GM12878 (cell line): ENCODE measurements around the gene MGAT5. TPM values are rescaled to one million over a fixed set of nuclear protein-coding genes. Genes with fewer than 3 reads are reported as not detected.

Source experiments
- ATAC-seq: fragments of 200-7000 bp; cut with Tn5 transposase; 3 replicates; pipeline ENCODE4 v1.9.1; 2020; ENCODE audit warnings: mild to moderate bottlenecking, moderate library complexity
- BruUV-seq: library from RNA; stranded (reverse); fragments of 400-500 nt; replicated peaks from 2 replicates; lab custom pipeline; 2021; lab: Mats Ljungman, UMichigan
- CTCF ChIA-PET: fragments of 300-600 bp; sonication (Branson Sonifier 250); formaldehyde crosslinking; extraction: SDS; loops from one replicate; lab custom pipeline; 2021; ENCODE audit warnings: inconsistent platforms; lab: Yijun Ruan, JAX
- POLR2A ChIA-PET: fragments of 350-600 bp; formaldehyde crosslinking; extraction: SDS; loops from one replicate; lab custom pipeline; 2021; ENCODE audit warnings: inconsistent platforms; lab: Charles Lee
- RAD21 ChIA-PET: fragments of 300-600 bp; sonication (Branson Sonifier 250); formaldehyde crosslinking; loops from one replicate; lab custom pipeline; 2023; ENCODE audit warnings: antibody characterized with exemption; ENCODE audit not compliant: unreplicated experiment; lab: Charles Lee
- SMC1A ChIA-PET: fragments of 300-600 bp; sonication (Branson Sonifier 250); formaldehyde crosslinking; loops from one replicate; lab custom pipeline; 2023; ENCODE audit not compliant: unreplicated experiment, uncharacterized antibody; lab: Charles Lee
- DNase-seq: peaks from one replicate; pipeline ENCODE4 v3.0.0-alpha.2; 2011; ENCODE audit warnings: low read depth, low spot score
- FAIRE-seq: peaks from 3 replicates; lab custom pipeline; 2011; peaks lifted over from hg19 to GRCh38; lab: Jason Lieb, UNC
- H2AFZ ChIP-seq: 2 replicates; pipeline ENCODE4 v1.6.0; 2011; ENCODE audit warnings: low read depth, low read length, control low read depth; ENCODE audit not compliant: control insufficient read depth
- H3K27ac ChIP-seq: 2 replicates; pipeline ENCODE4 v1.5.1; 2011; ENCODE audit warnings: control low read depth; ENCODE audit not compliant: control insufficient read depth, insufficient read depth
- H3K27me3 ChIP-seq, 2 experiments: replicated peaks in 1 of 2; 2 replicates each; pipeline versions ENCODE4 v1.6.0 to v1.6.1; 2011; ENCODE audit warnings: low read length in 1 of 2; ENCODE audit not compliant: control insufficient read depth in 2 of 2, insufficient read depth in 2 of 2
- H3K36me3 ChIP-seq, 2 experiments: 2 replicates each; pipeline ENCODE4 v1.5.1; 2011; ENCODE audit warnings: low read length in 1 of 2; ENCODE audit not compliant: control insufficient read depth in 2 of 2, insufficient read depth in 2 of 2
- H3K4me1 ChIP-seq: 2 replicates; pipeline ENCODE4 v1.6.1; 2011; ENCODE audit warnings: mild to moderate bottlenecking, low read length, moderate library complexity, mixed read lengths; ENCODE audit not compliant: control insufficient read depth, insufficient read depth
- H3K4me2 ChIP-seq: 2 replicates; pipeline ENCODE4 v1.6.0; 2011; ENCODE audit warnings: control low read depth; ENCODE audit not compliant: control insufficient read depth, insufficient read depth
- H3K4me3 ChIP-seq: fragments of 200-600 bp; sonication (generic); 2 replicates; pipeline ENCODE4 v1.5.1; 2016
- H3K79me2 ChIP-seq: 2 replicates; pipeline ENCODE4 v1.6.0; 2011; ENCODE audit warnings: low read length; ENCODE audit not compliant: control insufficient read depth, insufficient read depth
- H3K9ac ChIP-seq: 2 replicates; pipeline ENCODE4 v1.8.0; 2011; ENCODE audit warnings: low read length, control low read depth, mixed read lengths; ENCODE audit not compliant: control insufficient read depth, insufficient read depth
- H3K9me3 ChIP-seq: replicated peaks from 3 replicates; pipeline ENCODE4 v1.5.1; 2011; ENCODE audit warnings: mild to moderate bottlenecking, low read length; ENCODE audit not compliant: control insufficient read depth, insufficient read depth
- H4K20me1 ChIP-seq: 2 replicates; pipeline ENCODE4 v1.6.0; 2011; ENCODE audit not compliant: control insufficient read depth, insufficient read depth
- BCLAF1 ChIP-seq: fragments of 450-650 bp; IDR thresholded peaks from 2 replicates; pipeline ENCODE4 v1.6.1; 2017; ENCODE audit warnings: antibody characterized with exemption, mild to moderate bottlenecking, moderate library complexity
- CREM ChIP-seq: IDR thresholded peaks from 2 replicates; pipeline ENCODE4 v1.6.1; 2014; ENCODE audit warnings: antibody characterized with exemption, low read depth
- CTCF ChIP-seq, 3 experiments: IDR thresholded peaks in 2 of 3; conservative IDR thresholded peaks in 1 of 3; 2 replicates each; pipeline ENCODE4 v1.5.1; 2011; ENCODE audit warnings: low read depth in 3 of 3, low read length in 3 of 3, mild to moderate bottlenecking in 3 of 3, control low read depth in 2 of 3, moderate library complexity in 2 of 3, inconsistent platforms in 1 of 3, mixed read lengths in 1 of 3; ENCODE audit not compliant: control insufficient read depth in 2 of 3, insufficient read depth in 1 of 3; ENCODE audit errors: extremely low read depth in 1 of 3
- ETV6 ChIP-seq, 2 experiments: fragments of 450-650 bp in 1 of 2; IDR thresholded peaks in 1 of 2; conservative IDR thresholded peaks in 1 of 2; 2 replicates each; pipeline ENCODE4 v1.6.1; 2014; ENCODE audit warnings: antibody characterized with exemption in 1 of 2, borderline replicate concordance in 1 of 2, low read depth in 1 of 2, mild to moderate bottlenecking in 1 of 2, moderate library complexity in 1 of 2
- KLF5 ChIP-seq: fragments of 450-650 bp; IDR thresholded peaks from 2 replicates; pipeline ENCODE4 v1.6.1; 2014; ENCODE audit warnings: mild to moderate bottlenecking; ENCODE audit not compliant: partially characterized antibody
- PML ChIP-seq: IDR thresholded peaks from 2 replicates; pipeline ENCODE4 v1.6.1; 2012; ENCODE audit warnings: low read length, inconsistent platforms
- POLR2AphosphoS2 ChIP-seq: IDR thresholded peaks from 2 replicates; pipeline ENCODE4 v1.6.1; 2011; ENCODE audit warnings: low read depth, mild to moderate bottlenecking, low read length, improper control_type of control experiment, moderate library complexity
- POLR2AphosphoS5 ChIP-seq: IDR thresholded peaks from 2 replicates; pipeline ENCODE4 v1.6.1; 2011; ENCODE audit warnings: mild to moderate bottlenecking, low read length, inconsistent platforms
- RAD21 ChIP-seq: IDR thresholded peaks from 2 replicates; pipeline ENCODE4 v1.6.1; 2011; ENCODE audit warnings: mild to moderate bottlenecking, low read depth, low read length, moderate library complexity; ENCODE audit not compliant: insufficient read depth
- SMAD1 ChIP-seq: fragments of 450-650 bp; IDR thresholded peaks from 2 replicates; pipeline ENCODE4 v1.6.1; 2018; ENCODE audit warnings: mild to moderate bottlenecking, low read depth; ENCODE audit not compliant: partially characterized antibody
- SUZ12 ChIP-seq: fragments of 200-600 bp; sonication (generic); IDR thresholded peaks from one replicate; pipeline ENCODE4 v1.6.1; 2018; ENCODE audit warnings: antibody characterized with exemption, mild to moderate bottlenecking; ENCODE audit not compliant: unreplicated experiment
- TCF12 ChIP-seq: IDR thresholded peaks from 2 replicates; pipeline ENCODE4 v1.6.1; 2011; ENCODE audit warnings: low read depth, mild to moderate bottlenecking, low read length
- USF1 ChIP-seq: IDR thresholded peaks from 2 replicates; pipeline ENCODE4 v1.6.1; 2011; ENCODE audit warnings: borderline replicate concordance, low read depth, mild to moderate bottlenecking, moderate library complexity, mixed read lengths, low read length; ENCODE audit not compliant: insufficient read depth; ENCODE audit errors: extremely low read length
- YY1 ChIP-seq: IDR thresholded peaks from 2 replicates; pipeline ENCODE4 v1.6.1; 2011; ENCODE audit warnings: low read depth, mild to moderate bottlenecking, low read length
- ZZZ3 ChIP-seq: IDR thresholded peaks from 2 replicates; pipeline ENCODE4 v1.6.1; 2011; ENCODE audit warnings: low read depth; ENCODE audit not compliant: control insufficient read depth, insufficient read length
- WGBS: methylation state at CpG from one replicate; pipeline ENCODE4 v1.1.6; 2016; ENCODE audit warnings: low lambda C conversion rate; ENCODE audit not compliant: insufficient replicate concordance, insufficient coverage; ENCODE audit errors: missing lambda C conversion rate; 5-methylcytosine and 5-hydroxymethylcytosine counted together
- in situ Hi-C: fragments of 300-500 bp; cut with MboI; formaldehyde crosslinking; loops from 9 replicates; pipeline ENCODE4 v1.14.3; 2018; ENCODE audit warnings: mixed read lengths
- intact Hi-C: fragments of 100-400 bp; cut with micrococcal nuclease; formaldehyde crosslinking; loops from one replicate; pipeline ENCODE4 v1.14.2; 2022; ENCODE audit not compliant: unreplicated experiment
- polyA plus RNA-seq, 11 experiments: library from polyadenylated mRNA; depleted of rRNA in 4 of 11; unstranded in 6 of 11; stranded (reverse) in 5 of 11; fragments of >200 nt; fragmentation: Nextera tagmentation in 4 of 11; fragmentation: Illumina TruSeq in 1 of 11; extraction: Ambion mirVana in 4 of 11; extraction: Trizol in 1 of 11; gene quantifications; 1 replicate in 1 of 11; 2 replicates in 10 of 11; pipeline versions ENCODE4 v1.2.1 to v1.2.3, GENCODE V29; 2011 to 2016; ENCODE audit warnings: inconsistent platforms in 2 of 11, missing spikeins in 2 of 11, low read depth in 1 of 11
- total RNA-seq, 4 experiments: library from RNA; depleted of rRNA in 3 of 4; stranded (reverse); fragments of >200 nt in 3 of 4; fragmentation: Illumina TruSeq in 1 of 4; extraction: Trizol in 1 of 4; gene quantifications; 2 replicates each; pipeline versions ENCODE4 v1.2.1 to v1.2.3, GENCODE V29; 2013 to 2021

Gene MGAT5
- total and polyA plus RNA-seq, 10 of the 15 experiments (the other 5 are each of a cell fraction or from before 2014, with no cell fraction given), result 4.9 to 104 (median 36.2) TPM

- BruUV-seq, result no TSS peak
- no peak for FAIRE-seq
- Histone ChIP-seq H3K4me3 (no peak overlapping the region), H3K9me3 (no peaks in the 10 kb centered on the region), H3K4me2 (no peak overlapping the region), H3K36me3 (peaks cover 8 to 27% of the 10 kb centered on the region in 2 experiments), H4K20me1 (no peaks in the 10 kb centered on the region), H3K9ac (no peak overlapping the region), H3K27ac (no peak overlapping the region), H3K79me2 (no peaks in the 10 kb centered on the region), H2AFZ (no peak overlapping the region), H3K27me3 (no peaks in the 10 kb centered on the region), H3K4me1 (peaks cover 18% of the 10 kb centered on the region)
- DNase-seq, result no peak
- peak; percentile 31; the same call in 1 of the 3 replicates for ATAC-seq
- POLR2A ChIA-PET, result no interaction called here
- 97% methylated on average over 3 of the region's 3 CpGs for WGBS
- RAD21 ChIA-PET, result interaction anchor here (1.3 to 1.5 kb wide), 2 partner anchors 46 to 47 kb away, joined by 3 to 5 read pairs; no protein-coding TSS in a partner anchor
- intact Hi-C loops, result no loop called here
- SMC1A ChIA-PET, result interaction anchor here (1.0 to 2.0 kb wide), 2 partner anchors 18 to 46 kb away, joined by 3 to 8 read pairs; no protein-coding TSS in a partner anchor
- CTCF ChIA-PET, result interaction anchor here (0.7 to 2.9 kb wide), 7 partner anchors 9 to 479 kb away, joined by 3 to 14 read pairs (median 4); no protein-coding TSS in a partner anchor
- in situ Hi-C loops, result no loop called here
- TF ChIP-seq PML (no peak), POLR2AphosphoS5 (no peak), RAD21 (peak; percentile 25; the same call in 1 of the 2 replicates), POLR2AphosphoS2 (no peak), YY1 (no peak), ETV6 (conservative IDR thresholded peaks at IDR 0.05 in 1 of 2, IDR thresholded peaks at IDR 0.05 in 1 of 2; ENCODE audit: borderline replicate concordance in 1 of 2, low read depth in 1 of 2) (0 out of 4 replicates have a peak, but pooled peaks of 1 of the 2 experiments have one; percentile 16), SMAD1 (no peak), CREM (no peak), ZZZ3 (no peak), CTCF (IDR thresholded peaks at IDR 0.05 in 2 of 3, conservative IDR thresholded peaks at IDR 0.05 in 1 of 3; ENCODE audit: control insufficient read depth in 2 of 3, extremely low read depth in 1 of 3, insufficient read depth in 1 of 3, low read depth in 3 of 3, low read length in 3 of 3) (peak in 2 of 3 experiments; percentile 9 to 12; a peak in 1 of 6 replicates), SUZ12 (no peak), KLF5 (no peak), USF1 (no peak), BCLAF1 (no peak), TCF12 (no peak)
These were observed 111.5 kb downstream of the MGAT5 start for GRCh38 chr2:134365356-134365755.
